Hepatocyte (in vitro differentiated cells): ENCODE data around the gene ORC3. TPM values are rescaled to one million over a fixed set of nuclear protein-coding genes. Genes with fewer than 3 reads are reported as not detected.

Source experiments
- DNase-seq: peaks from one replicate; pipeline ENCODE4 v3.0.0-alpha.2; 2016; ENCODE audit warnings: low spot score
- H2AFZ ChIP-seq: fragments of 200-600 bp; sonication (generic); 2 replicates; pipeline ENCODE4 v1.6.0; 2016; ENCODE audit warnings: antibody characterized with exemption, mild to moderate bottlenecking
- H3K27ac ChIP-seq: fragments of 200-600 bp; sonication (generic); 2 replicates; pipeline ENCODE4 v1.5.1; 2016; ENCODE audit warnings: mild to moderate bottlenecking
- H3K27me3 ChIP-seq: fragments of 200-600 bp; sonication (generic); 2 replicates; pipeline ENCODE4 v1.6.1; 2016
- H3K36me3 ChIP-seq: fragments of 200-600 bp; sonication (generic); replicated peaks from 2 replicates; pipeline ENCODE4 v1.5.1; 2016; ENCODE audit warnings: low read depth; ENCODE audit not compliant: insufficient read depth
- H3K4me1 ChIP-seq: fragments of 200-600 bp; sonication (generic); 2 replicates; pipeline ENCODE4 v1.5.1; 2016; ENCODE audit warnings: mild to moderate bottlenecking, moderate library complexity; ENCODE audit not compliant: insufficient read depth
- H3K4me2 ChIP-seq: fragments of 200-600 bp; sonication (generic); 2 replicates; pipeline ENCODE4 v1.6.0; 2016
- H3K4me3 ChIP-seq: fragments of 200-600 bp; sonication (generic); 2 replicates; pipeline ENCODE4 v1.5.1; 2016; ENCODE audit warnings: mild to moderate bottlenecking
- H3K79me2 ChIP-seq: fragments of 200-600 bp; sonication (generic); 2 replicates; pipeline ENCODE4 v1.6.0; 2017; ENCODE audit warnings: mild to moderate bottlenecking
- H3K9me2 ChIP-seq: fragments of 200-600 bp; sonication (generic); replicated peaks from 2 replicates; pipeline ENCODE4 v1.6.0; 2017; ENCODE audit warnings: mild to moderate bottlenecking; ENCODE audit not compliant: insufficient read depth
- H3K9me3 ChIP-seq: fragments of 200-600 bp; sonication (generic); 2 replicates; pipeline ENCODE4 v1.5.1; 2016; ENCODE audit warnings: low read depth, mild to moderate bottlenecking
- H4K20me1 ChIP-seq: fragments of 200-600 bp; sonication (generic); 2 replicates; pipeline ENCODE4 v1.6.0; 2016; ENCODE audit warnings: mild to moderate bottlenecking; ENCODE audit not compliant: insufficient read depth, poor library complexity, severe bottlenecking
- CTCF ChIP-seq: fragments of 200-600 bp; sonication (generic); IDR thresholded peaks from 2 replicates; pipeline ENCODE4 v1.5.1; 2016; ENCODE audit warnings: antibody characterized with exemption, mild to moderate bottlenecking; ENCODE audit not compliant: poor library complexity
- EZH2 ChIP-seq: fragments of 200-600 bp; sonication (generic); IDR thresholded peaks from 2 replicates; pipeline ENCODE4 v1.6.1; 2016; ENCODE audit warnings: antibody characterized with exemption, mild to moderate bottlenecking, borderline replicate concordance
- EZH2phosphoT487 ChIP-seq: fragments of 200-600 bp; sonication (generic); IDR thresholded peaks from one replicate; pipeline ENCODE4 v1.6.1; 2018; ENCODE audit warnings: antibody characterized with exemption, mild to moderate bottlenecking, low read depth, moderate library complexity; ENCODE audit not compliant: unreplicated experiment, severe bottlenecking
- WGBS: methylation state at CpG from one replicate; pipeline ENCODE4 v1.1.6; 2016; ENCODE audit warnings: low lambda C conversion rate; ENCODE audit errors: missing lambda C conversion rate; 5-methylcytosine and 5-hydroxymethylcytosine counted together
- polyA plus RNA-seq: library from polyadenylated mRNA; unstranded; fragments of >200 nt; fragmentation: Nextera tagmentation; extraction: Ambion mirVana; gene quantifications from 2 replicates; pipeline ENCODE4 v1.2.1, GENCODE V29; 2016
- total RNA-seq: library from RNA; depleted of rRNA; stranded (reverse); fragments of >200 nt; gene quantifications from 2 replicates; pipeline ENCODE4 v1.2.3, GENCODE V29; 2014

ORC3 gene
- total and polyA plus RNA-seq, 2 experiments from 2014 or later, result 19.6 to 24.2 TPM

- Histone ChIP-seq H3K4me2 (no peak overlapping the region), H3K27ac (no peak overlapping the region), H3K9me2 (no peaks in the 10 kb centered on the region)
Observed at GRCh38 chr6:87653074-87653962, 63.4 kb downstream of the ORC3 start.

GRCh38 chr6:87654122-87654521, 64.2 kb downstream of the ORC3 start:
- DNase-seq, result no peak
- H3K79me2 ChIP-seq, result no peaks in the 10 kb centered on the region
- 94% methylated on average over 1 of the region's 1 CpG for WGBS
- TF ChIP-seq EZH2phosphoT487, result no peak
- no peak for TF ChIP-seq CTCF
- TF ChIP-seq EZH2, result no peak
- no peaks in the 10 kb centered on the region for H3K27me3 ChIP-seq
- no peaks in the 10 kb centered on the region for H4K20me1 ChIP-seq
- H2AFZ ChIP-seq, result no peak overlapping the region
- H3K4me1 ChIP-seq, result no peaks in the 10 kb centered on the region
- no peaks in the 10 kb centered on the region for H3K9me3 ChIP-seq
- no peaks in the 10 kb centered on the region for H3K36me3 ChIP-seq
- H3K4me2 ChIP-seq, result no peak overlapping the region
- H3K9me2 ChIP-seq, result no peaks in the 10 kb centered on the region
- no peak overlapping the region for H3K27ac ChIP-seq
- no peak overlapping the region for H3K4me3 ChIP-seq

More at GRCh38 chr6:87653074-87653962, 63.4 kb downstream of the ORC3 start:
- no peaks in the 10 kb centered on the region for H4K20me1 ChIP-seq
- no peaks in the 10 kb centered on the region for H3K9me3 ChIP-seq
- TF ChIP-seq CTCF, result no peak
- no peak for TF ChIP-seq EZH2
- no peak for TF ChIP-seq EZH2phosphoT487
- H2AFZ ChIP-seq, result no peak overlapping the region
- no peaks in the 10 kb centered on the region for H3K79me2 ChIP-seq
- DNase-seq, result no peak
- H3K4me3 ChIP-seq, result no peak overlapping the region
- H3K36me3 ChIP-seq, result no peaks in the 10 kb centered on the region
- H3K27me3 ChIP-seq, result no peaks in the 10 kb centered on the region
- 80% methylated on average over 3 of the region's 3 CpGs for WGBS
- H3K4me1 ChIP-seq, result no peaks in the 10 kb centered on the region

GRCh38 chr6:87654875-87655454, 65.0 kb downstream of the ORC3 start:
- H3K4me3 ChIP-seq, result no peak overlapping the region
- TF ChIP-seq CTCF (no peak), EZH2phosphoT487 (no peak), EZH2 (no peak)
- H3K4me2 ChIP-seq, result no peak overlapping the region
- no peak overlapping the region for H2AFZ ChIP-seq
- no peaks in the 10 kb centered on the region for H3K36me3 ChIP-seq
- no peaks in the 10 kb centered on the region for H3K79me2 ChIP-seq
- WGBS, result 82% methylated on average over 2 of the region's 2 CpGs
- no peak for DNase-seq
- H3K9me3 ChIP-seq, result no peaks in the 10 kb centered on the region
- H3K27ac ChIP-seq, result no peak overlapping the region
- H3K4me1 ChIP-seq, result no peaks in the 10 kb centered on the region
- no peaks in the 10 kb centered on the region for H4K20me1 ChIP-seq
- H3K9me2 ChIP-seq, result no peaks in the 10 kb centered on the region
- H3K27me3 ChIP-seq, result no peaks in the 10 kb centered on the region
